HG02759 (cell line): ENCODE measurements around the gene TMEM130.
A peak's percentile ranks its signal among the peaks of the same experiment; 100 is the strongest.

ENCODE experiments used
- ATAC-seq: cut with Tn5 transposase; IDR thresholded peaks from one replicate; pipeline ENCODE4 v1.9.1; 2021; ENCODE audit warnings: mild to moderate bottlenecking, moderate library complexity; ENCODE audit not compliant: unreplicated experiment

The TMEM130 gene

GRCh38 chr7:98869597-98870120 is at the start of gene TMEM130:
Gene TMEM130, minus strand, starts transcription at chr7:98870014. Its CDS starts 153 bp downstream, at chr7:98869861.
- peak; percentile 27 for ATAC-seq

- ATAC-seq, result no peak
Measured at GRCh38 chr7:98917331-98917730, 47.5 kb upstream of the TMEM130 start.

GRCh38 chr7:98913612-98914011 is 43.8 kb upstream of the TMEM130 start:
- no peak for ATAC-seq

- ATAC-seq, result no peak
Measured at GRCh38 chr7:98913026-98913425, 43.2 kb upstream of the TMEM130 start.

GRCh38 chr7:98911916-98912315 is 42.1 kb upstream of the TMEM130 start:
- no peak for ATAC-seq

GRCh38 chr7:98910427-98910826 is 40.6 kb upstream of the TMEM130 start:
- ATAC-seq, result no peak

GRCh38 chr7:98909487-98909886 is 39.7 kb upstream of the TMEM130 start:
- no peak for ATAC-seq

GRCh38 chr7:98908585-98908984 is 38.8 kb upstream of the TMEM130 start:
- no peak for ATAC-seq

- no peak for ATAC-seq
Measured at GRCh38 chr7:98907570-98907969, 37.8 kb upstream of the TMEM130 start.

GRCh38 chr7:98903246-98903645 is 33.4 kb upstream of the TMEM130 start:
- ATAC-seq, result no peak

- no peak for ATAC-seq
Measured at GRCh38 chr7:98902523-98902922, 32.7 kb upstream of the TMEM130 start.

GRCh38 chr7:98900815-98901214 is 31.0 kb upstream of the TMEM130 start:
- no peak for ATAC-seq

- no peak for ATAC-seq
Measured at GRCh38 chr7:98899816-98900215, 30.0 kb upstream of the TMEM130 start.

- no peak for ATAC-seq
Measured at GRCh38 chr7:98892609-98893008, 22.8 kb upstream of the TMEM130 start.

- ATAC-seq, result no peak
Measured at GRCh38 chr7:98887038-98887437, 17.2 kb upstream of the TMEM130 start.

- ATAC-seq, result no peak
Measured at GRCh38 chr7:98884416-98884815, 14.6 kb upstream of the TMEM130 start.

GRCh38 chr7:98881561-98882315 is 11.9 kb upstream of the TMEM130 start:
- ATAC-seq, result no peak

GRCh38 chr7:98880485-98880884 is 10.7 kb upstream of the TMEM130 start:
- no peak for ATAC-seq

- ATAC-seq, result no peak
Measured at GRCh38 chr7:98879979-98880315, 10.1 kb upstream of the TMEM130 start.

GRCh38 chr7:98879198-98879978 is 9.6 kb upstream of the TMEM130 start:
- ATAC-seq, result peak; percentile 63

GRCh38 chr7:98878365-98879197 is 8.8 kb upstream of the TMEM130 start, which contains the start of gene TRRAP:
Gene TRRAP, plus strand, starts transcription at chr7:98878532. Its CDS starts 2,619 bp downstream, at chr7:98881151.
- ATAC-seq, result peak; percentile 79
